HepG2 (cell line): ENCODE results near the gene SAMD10. TPM values are rescaled to one million over a fixed set of nuclear protein-coding genes. Genes with fewer than 3 reads are reported as not detected.
A peak's percentile ranks its signal among the peaks of the same experiment; 100 is the strongest.

Experiments
- ARNT2 ChIP-seq: sonication (generic); formaldehyde crosslinking; IDR thresholded peaks from 2 replicates; pipeline ENCODE4 v1.8.0; 2022; ENCODE audit warnings: mild to moderate bottlenecking, low read depth, missing genetic modification reagents, moderate library complexity
- ATF7 ChIP-seq, 2 experiments: fragments of 450-650 bp in 1 of 2; sonication (generic) in 1 of 2; formaldehyde crosslinking in 1 of 2; IDR thresholded peaks; 2 replicates each; pipeline versions ENCODE4 v1.4.0 to v1.6.1; 2016 to 2020; ENCODE audit warnings: antibody characterized with exemption in 1 of 2, mild to moderate bottlenecking in 1 of 2, missing genetic modification reagents in 1 of 2
- FOSL2 ChIP-seq: sonication (generic); formaldehyde crosslinking; IDR thresholded peaks from 2 replicates; pipeline ENCODE4 v1.4.0; 2020; ENCODE audit warnings: missing genetic modification reagents
- GATAD1 ChIP-seq: IDR thresholded peaks from 2 replicates; pipeline ENCODE4 v1.6.1; 2016; ENCODE audit warnings: missing genetic modification reagents, missing compliant biosample characterization
- HDAC6 ChIP-seq: fragments of 200-600 bp; sonication (generic); IDR thresholded peaks from 2 replicates; pipeline ENCODE4 v1.7.0; 2017; ENCODE audit warnings: mild to moderate bottlenecking, antibody characterized with exemption, low read length, low read depth
- IRF9 ChIP-seq: sonication (generic); formaldehyde crosslinking; IDR thresholded peaks from 2 replicates; pipeline ENCODE4 v1.8.0; 2022; ENCODE audit warnings: missing genetic modification reagents, mild to moderate bottlenecking, borderline replicate concordance
- JDP2 ChIP-seq: sonication (generic); formaldehyde crosslinking; IDR thresholded peaks from 2 replicates; pipeline ENCODE4 v1.8.1; 2022; ENCODE audit warnings: missing genetic modification reagents, borderline replicate concordance
- KAT2B ChIP-seq: fragments of 150-350 bp; IDR thresholded peaks from 2 replicates; pipeline ENCODE4 v1.6.1; 2014; ENCODE audit warnings: low read depth, low read length, borderline replicate concordance
- MEIS1 ChIP-seq: sonication (generic); formaldehyde crosslinking; IDR thresholded peaks from 2 replicates; pipeline ENCODE4 v1.9.0; 2021; ENCODE audit warnings: mild to moderate bottlenecking, missing genetic modification reagents, moderate library complexity, borderline replicate concordance
- NCOA1 ChIP-seq: sonication (generic); formaldehyde crosslinking; IDR thresholded peaks from 2 replicates; pipeline ENCODE4 v1.9.0; 2021; ENCODE audit warnings: missing genetic modification reagents
- NCOA5 ChIP-seq: sonication (generic); formaldehyde crosslinking; IDR thresholded peaks from 2 replicates; pipeline ENCODE4 v1.4.0; 2020; ENCODE audit warnings: missing genetic modification reagents
- PHF5A ChIP-seq: IDR thresholded peaks from one replicate; pipeline ENCODE4 v1.6.1; 2018; ENCODE audit warnings: low read depth, missing genetic modification reagents; ENCODE audit not compliant: unreplicated experiment
- RFX3 ChIP-seq: IDR thresholded peaks from 2 replicates; pipeline ENCODE4 v1.6.1; 2016; ENCODE audit warnings: missing biosample characterization, missing genetic modification reagents
- SALL2 ChIP-seq: sonication (generic); formaldehyde crosslinking; IDR thresholded peaks from 2 replicates; pipeline ENCODE4 v1.8.1; 2023; ENCODE audit warnings: mild to moderate bottlenecking, missing genetic modification reagents, inconsistent platforms
- SETDB1 ChIP-seq: sonication (generic); formaldehyde crosslinking; IDR thresholded peaks from 2 replicates; pipeline ENCODE4 v1.5.1; 2020; ENCODE audit warnings: missing genetic modification reagents, mild to moderate bottlenecking, borderline replicate concordance
- SMYD3 ChIP-seq: sonication (generic); formaldehyde crosslinking; IDR thresholded peaks from 2 replicates; pipeline ENCODE4 v1.8.1; 2023; ENCODE audit warnings: mild to moderate bottlenecking, missing genetic modification reagents
- SNAPC2 ChIP-seq: sonication (generic); formaldehyde crosslinking; IDR thresholded peaks from 2 replicates; pipeline ENCODE4 v1.8.1; 2022; ENCODE audit warnings: mild to moderate bottlenecking, missing genetic modification reagents
- TAF15 ChIP-seq: fragments of 200-400 bp; formaldehyde crosslinking; IDR thresholded peaks from one replicate; pipeline ENCODE4 v1.6.1; 2018; ENCODE audit warnings: mild to moderate bottlenecking, low read depth, low read length; ENCODE audit not compliant: poor library complexity, severe bottlenecking
- TBP ChIP-seq: sonication (generic); formaldehyde crosslinking; IDR thresholded peaks from 2 replicates; pipeline ENCODE4 v1.5.0; 2020; ENCODE audit warnings: missing genetic modification reagents
- ZBTB25 ChIP-seq: IDR thresholded peaks from 2 replicates; pipeline ENCODE4 v1.6.1; 2018; ENCODE audit warnings: missing genetic modification reagents
- ZGPAT ChIP-seq: IDR thresholded peaks from 2 replicates; pipeline ENCODE4 v1.6.1; 2016; ENCODE audit warnings: mild to moderate bottlenecking
- ZNF12 ChIP-seq: sonication (generic); formaldehyde crosslinking; IDR thresholded peaks from 2 replicates; pipeline ENCODE4 v1.5.0; 2020; ENCODE audit warnings: missing genetic modification reagents
- ZNF331 ChIP-seq: sonication (generic); formaldehyde crosslinking; IDR thresholded peaks from 2 replicates; pipeline ENCODE4 v1.4.0; 2020; ENCODE audit warnings: missing genetic modification reagents
- ZNF337 ChIP-seq: sonication (generic); formaldehyde crosslinking; IDR thresholded peaks from 2 replicates; pipeline ENCODE4 v1.5.1; 2020; ENCODE audit warnings: missing genetic modification reagents, low read depth, mild to moderate bottlenecking, borderline replicate concordance
- ZNF510 ChIP-seq: sonication (generic); formaldehyde crosslinking; IDR thresholded peaks from 2 replicates; pipeline ENCODE4 v1.4.0; 2020; ENCODE audit warnings: low read depth, mild to moderate bottlenecking, missing genetic modification reagents
- ZNF761 ChIP-seq: sonication (generic); formaldehyde crosslinking; conservative IDR thresholded peaks from 2 replicates; pipeline ENCODE4 v1.4.0; 2020; ENCODE audit warnings: mild to moderate bottlenecking, missing genetic modification reagents
- ZSCAN21 ChIP-seq: sonication (generic); formaldehyde crosslinking; IDR thresholded peaks from 2 replicates; pipeline ENCODE4 v1.8.0; 2022; ENCODE audit warnings: mild to moderate bottlenecking, missing genetic modification reagents, moderate library complexity, borderline replicate concordance
- polyA plus RNA-seq, 8 experiments: library from polyadenylated mRNA; depleted of rRNA in 3 of 8; stranded (reverse) in 7 of 8; unstranded in 1 of 8; fragments of >200 nt; fragmentation: Illumina TruSeq in 4 of 8; extraction: Trizol in 4 of 8; gene quantifications; 2 replicates each; pipeline versions ENCODE4 v1.2.1 to v1.2.3, GENCODE V29; 2011 to 2016; ENCODE audit warnings: low read depth in 4 of 8, missing spikeins in 1 of 8, mixed read lengths in 1 of 8; ENCODE audit not compliant: insufficient read depth in 1 of 8
- total RNA-seq, 5 experiments: library from RNA; depleted of rRNA; stranded (reverse); fragments of >200 nt; fragmentation: Illumina TruSeq; extraction: Trizol; gene quantifications; 2 replicates each; pipeline ENCODE4 v1.2.3, GENCODE V29; 2016; ENCODE audit warnings: low read depth in 1 of 5

The SAMD10 gene
- total and polyA plus RNA-seq, 2 of the 13 experiments (the other 11 are each of a cell fraction or from before 2014, with no cell fraction given): 6.1 to 11.0 TPM

GRCh38 chr20:63968928-63969760, 10.3 kb downstream of the SAMD10 start (continued):
- peak; percentile 85; the same call in 1 of the 2 replicates for TF ChIP-seq IRF9 (CRISPR knock-in tag)
- peak; percentile 90 for TF ChIP-seq MEIS1 (CRISPR knock-in tag)
- TF ChIP-seq ZNF510 (CRISPR knock-in tag): no peak
- TF ChIP-seq KAT2B: no peak
- peak; percentile 39; the same call in 1 of the 2 replicates for TF ChIP-seq ZNF331
- no peak for TF ChIP-seq TBP (CRISPR knock-in tag)
- TF ChIP-seq ATF7 (IDR thresholded peaks at IDR 0.05): no peak
- TF ChIP-seq ATF7 (CRISPR knock-in tag; IDR thresholded peaks at IDR 0.05): peak; percentile 72
- TF ChIP-seq SMYD3 (CRISPR knock-in tag): no peak; the same call in 1 of the 2 replicates
- peak; percentile 68 for TF ChIP-seq ZGPAT (CRISPR knock-in tag)
- no peak for TF ChIP-seq TAF15
- peak; percentile 47; the same call in 1 of the 2 replicates for TF ChIP-seq SALL2 (CRISPR knock-in tag)
- no peak for TF ChIP-seq ZSCAN21 (CRISPR knock-in tag)
- TF ChIP-seq FOSL2 (CRISPR knock-in tag): peak; percentile 99
- no peak for TF ChIP-seq JDP2 (CRISPR knock-in tag)
- no peak for TF ChIP-seq RFX3 (CRISPR knock-in tag)
- peak; percentile 67; the same call in 1 of the 2 replicates for TF ChIP-seq SNAPC2
- TF ChIP-seq SETDB1 (CRISPR knock-in tag): no peak
- TF ChIP-seq ZNF761 (CRISPR knock-in tag): peak; percentile 62; the same call in 1 of the 2 replicates
- peak; percentile 66; the same call in 1 of the 2 replicates for TF ChIP-seq ZNF12 (CRISPR knock-in tag)
- no peak for TF ChIP-seq ZNF337 (CRISPR knock-in tag)
- no peak for TF ChIP-seq HDAC6
- no peak for TF ChIP-seq NCOA1
- TF ChIP-seq ARNT2 (CRISPR knock-in tag): peak; percentile 17; the same call in 1 of the 2 replicates
- TF ChIP-seq GATAD1 (CRISPR knock-in tag): peak; percentile 47; the same call in 1 of the 2 replicates
- TF ChIP-seq NCOA5 (CRISPR knock-in tag): no peak
- TF ChIP-seq ZBTB25 (CRISPR knock-in tag): no peak
- peak; percentile 69 for TF ChIP-seq PHF5A (CRISPR knock-in tag)
